Peyer's patch (tissue), 4 donors: ENCODE data around the gene PTPN22.

ENCODE experiments used
- POLR2A ChIP-seq, 2 donors: fragments of 450-650 bp; IDR thresholded peaks; one replicate each; pipeline ENCODE4 v1.5.1; 2017; ENCODE audit warnings: antibody characterized with exemption in 2 of 2, mild to moderate bottlenecking in 2 of 2, moderate library complexity in 2 of 2
- TF ChIP-seq, protein P1 (sequence below), 6 experiments: fragments of 450-650 bp in 4 of 6; fragments of 200-600 bp in 2 of 6; sonication (generic) in 1 of 6; IDR thresholded peaks; one replicate each; pipeline ENCODE4 v1.5.1; 2017 to 2019; ENCODE audit warnings: antibody characterized with exemption in 6 of 6, mild to moderate bottlenecking in 3 of 6, moderate library complexity in 1 of 6

DNA sequence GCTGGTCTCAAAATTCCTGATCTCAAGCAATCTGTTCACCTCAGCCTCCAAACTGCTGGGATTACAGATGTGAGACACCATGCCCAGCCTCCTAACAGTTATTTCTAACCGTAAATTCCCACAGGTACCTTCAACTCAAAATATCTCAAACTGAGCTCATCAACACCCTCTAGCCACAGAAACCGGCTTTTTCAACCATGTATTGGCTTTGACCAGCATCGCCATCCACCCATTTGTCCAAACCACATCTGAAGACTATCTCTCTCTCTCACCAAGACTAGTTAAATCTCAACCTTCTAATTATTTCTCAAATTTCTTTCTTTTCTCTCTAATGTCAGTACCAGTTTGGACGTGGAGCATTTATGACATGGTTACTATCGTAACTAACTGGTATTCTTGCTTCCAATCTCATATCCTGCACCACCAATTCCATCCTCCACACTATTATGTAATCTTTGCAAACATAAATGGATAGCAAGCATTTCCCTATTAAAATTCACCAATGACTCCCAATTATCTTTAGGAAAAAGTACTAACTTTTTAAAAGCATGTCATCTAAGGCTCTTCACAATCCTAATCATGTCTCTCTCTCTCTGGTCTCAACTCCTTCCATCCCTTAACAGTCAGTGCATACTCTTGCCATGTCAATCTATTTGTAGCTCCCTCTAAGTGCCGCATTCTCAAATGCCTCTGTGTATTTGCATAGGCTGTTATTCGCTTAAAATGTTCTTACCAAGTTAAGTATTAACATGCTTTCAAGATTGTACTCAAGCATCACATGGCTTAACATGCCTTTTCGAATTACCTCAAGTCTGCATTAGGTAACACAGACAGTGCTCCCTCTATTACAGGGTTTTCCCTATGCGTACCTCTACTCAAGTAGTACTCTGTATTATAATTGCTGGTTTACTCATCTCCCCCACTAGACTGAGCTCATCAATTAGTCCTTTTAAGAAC lies 77.4 kb downstream of the PTPN22 start:
- TF ChIP-seq, protein P1, sequence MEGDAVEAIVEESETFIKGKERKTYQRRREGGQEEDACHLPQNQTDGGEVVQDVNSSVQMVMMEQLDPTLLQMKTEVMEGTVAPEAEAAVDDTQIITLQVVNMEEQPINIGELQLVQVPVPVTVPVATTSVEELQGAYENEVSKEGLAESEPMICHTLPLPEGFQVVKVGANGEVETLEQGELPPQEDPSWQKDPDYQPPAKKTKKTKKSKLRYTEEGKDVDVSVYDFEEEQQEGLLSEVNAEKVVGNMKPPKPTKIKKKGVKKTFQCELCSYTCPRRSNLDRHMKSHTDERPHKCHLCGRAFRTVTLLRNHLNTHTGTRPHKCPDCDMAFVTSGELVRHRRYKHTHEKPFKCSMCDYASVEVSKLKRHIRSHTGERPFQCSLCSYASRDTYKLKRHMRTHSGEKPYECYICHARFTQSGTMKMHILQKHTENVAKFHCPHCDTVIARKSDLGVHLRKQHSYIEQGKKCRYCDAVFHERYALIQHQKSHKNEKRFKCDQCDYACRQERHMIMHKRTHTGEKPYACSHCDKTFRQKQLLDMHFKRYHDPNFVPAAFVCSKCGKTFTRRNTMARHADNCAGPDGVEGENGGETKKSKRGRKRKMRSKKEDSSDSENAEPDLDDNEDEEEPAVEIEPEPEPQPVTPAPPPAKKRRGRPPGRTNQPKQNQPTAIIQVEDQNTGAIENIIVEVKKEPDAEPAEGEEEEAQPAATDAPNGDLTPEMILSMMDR (IDR thresholded peaks at IDR 0.05) = no peak
- TF ChIP-seq POLR2A (IDR thresholded peaks at IDR 0.05) = no peak
